ENCODE measurements around the gene ZBTB40. TPM values are rescaled to one million over a fixed set of nuclear protein-coding genes. Genes with fewer than 3 reads are reported as not detected.

ZBTB40 gene
- total and polyA plus RNA-seq, 9 of the 15 experiments (the other 6 are each of a cell fraction or from before 2014, with no cell fraction given) = 2.6 to 26.0 (median 18.8) TPM

DNA sequence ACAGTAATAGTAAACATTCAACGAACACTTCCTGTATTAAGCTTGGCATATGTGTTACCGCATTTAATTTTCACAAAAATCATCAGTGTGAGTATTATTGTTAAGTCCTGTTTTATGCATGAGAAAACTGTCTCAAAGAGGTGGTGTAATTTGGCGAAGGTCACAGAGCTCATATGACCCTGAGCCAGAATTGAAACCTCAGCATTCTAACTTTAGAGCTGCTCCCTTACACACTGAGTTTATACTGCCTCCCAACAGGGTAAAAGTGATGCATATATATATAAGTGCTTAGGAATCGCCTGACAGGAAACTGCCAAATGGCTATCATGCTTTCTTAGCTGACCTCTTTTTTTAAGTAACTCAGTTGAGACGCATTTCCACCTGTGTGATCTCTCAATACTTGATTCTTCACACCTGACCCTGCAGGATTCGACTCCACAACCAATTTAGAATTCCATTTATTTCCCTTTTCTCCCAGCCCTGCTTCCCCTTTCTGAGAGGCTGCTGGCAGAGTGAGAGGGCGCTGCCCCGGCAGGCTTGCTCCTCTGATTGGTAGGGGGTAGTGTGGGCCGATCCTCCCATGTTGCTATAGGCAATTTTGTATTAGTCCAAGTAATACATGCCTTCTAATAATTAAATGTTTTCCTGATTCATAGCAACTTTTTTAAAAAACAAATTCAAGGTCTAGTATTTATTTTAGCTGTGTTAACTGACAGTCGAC is 40.5 kb downstream of the ZBTB40 start:
- DNase-seq (ENCODE audit: extremely low read depth in 1 of 4, low spot score in 3 of 4) (no peak), ATAC-seq (no peak), FAIRE-seq (no peak)
- BruUV-seq (replicated peaks) = no TSS peak
- Histone ChIP-seq H3K27me3 (ENCODE audit: control insufficient read depth in 2 of 2, insufficient read depth in 2 of 2, low read length in 2 of 2) (no peaks in the 10 kb centered on the region), H3K9me3 (replicated peaks; ENCODE audit: control insufficient read depth, insufficient read depth, low read depth, low read length) (no peaks in the 10 kb centered on the region), H3K79me2 (ENCODE audit: control insufficient read depth, insufficient read depth, low read length) (peaks cover 15% of the 10 kb centered on the region), H4K20me1 (replicated peaks; ENCODE audit: control insufficient read depth, insufficient read depth, low read length) (peaks cover 22% of the 10 kb centered on the region), H3K9ac (ENCODE audit: insufficient read depth in 1 of 2, low read depth in 2 of 2, low read length in 2 of 2) (no peak overlapping the region), H2AFZ (ENCODE audit: low read depth, low read length) (no peak overlapping the region), H3K27ac (ENCODE audit: extremely low read depth, low read depth, low read length) (no peak overlapping the region), H3K9me1 (ENCODE audit: control insufficient read depth, insufficient read depth, low read length) (peaks cover 4% of the 10 kb centered on the region), H3K36me3 (ENCODE audit: control insufficient read depth, insufficient read depth, low read length) (peaks cover 49% of the 10 kb centered on the region), H3K4me3 (no peak overlapping the region), H3K4me1 (replicated peaks in 1 of 2; ENCODE audit: control insufficient read depth in 2 of 2, insufficient read depth in 2 of 2, low read length in 2 of 2) (peaks cover 0 to 20% of the 10 kb centered on the region in 2 experiments; a peak in 4 of 5 replicates), H3K4me2 (ENCODE audit: insufficient read depth, low read length) (no peak overlapping the region)
- intact Hi-C loops (cut with micrococcal nuclease) = no loop called here
- CTCF ChIA-PET (ENCODE audit: low intra/inter-chr PET ratio) = no interaction called here
- WGBS (ENCODE audit: insufficient coverage, low coverage, missing lambda C conversion rate) = 83% methylated on average over 10 of the region's 10 CpGs
- POLR2A ChIA-PET = interaction anchor here (0.7 to 1.3 kb wide), 4 partner anchors 8 to 61 kb away, joined by 3 to 7 read pairs (median 4); no protein-coding TSS in a partner anchor
- in situ Hi-C loops (cut with MboI) = no loop called here
- TF ChIP-seq RCOR1 (IDR thresholded peaks at IDR 0.05; ENCODE audit: borderline replicate concordance in 1 of 2, low read depth in 2 of 2, low read length in 2 of 2) (no peak), HDAC1 (IDR thresholded peaks at IDR 0.05) (no peak), SAFB (IDR thresholded peaks at IDR 0.05; ENCODE audit: borderline replicate concordance, low read depth, low read length) (no peak), NFATC3 (IDR thresholded peaks at IDR 0.05) (no peak), ATF6 (CRISPR knock-in tag; IDR thresholded peaks at IDR 0.05) (no peak), TGIF2 (CRISPR knock-in tag; IDR thresholded peaks at IDR 0.05) (no peak), CREB1 (IDR thresholded peaks at IDR 0.05) (no peak), CREB1 (CRISPR knock-in tag; IDR thresholded peaks at IDR 0.05) (no peak), TRIM28 (IDR thresholded peaks at IDR 0.05) (no peak), ADNP (tag; IDR thresholded peaks at IDR 0.05) (no peak), CBX2 (IDR thresholded peaks at IDR 0.05; ENCODE audit: insufficient read depth, low read length, poor library complexity, severe bottlenecking) (no peak), HDAC2 (IDR thresholded peaks at IDR 0.05) (no peak), ASH1L (IDR thresholded peaks at IDR 0.05; ENCODE audit: borderline replicate concordance, low read depth, partially characterized antibody) (no peak), KAT2B (IDR thresholded peaks at IDR 0.05; ENCODE audit: low read depth, low read length) (no peak)
- TF ChIP-seq, protein P1, sequence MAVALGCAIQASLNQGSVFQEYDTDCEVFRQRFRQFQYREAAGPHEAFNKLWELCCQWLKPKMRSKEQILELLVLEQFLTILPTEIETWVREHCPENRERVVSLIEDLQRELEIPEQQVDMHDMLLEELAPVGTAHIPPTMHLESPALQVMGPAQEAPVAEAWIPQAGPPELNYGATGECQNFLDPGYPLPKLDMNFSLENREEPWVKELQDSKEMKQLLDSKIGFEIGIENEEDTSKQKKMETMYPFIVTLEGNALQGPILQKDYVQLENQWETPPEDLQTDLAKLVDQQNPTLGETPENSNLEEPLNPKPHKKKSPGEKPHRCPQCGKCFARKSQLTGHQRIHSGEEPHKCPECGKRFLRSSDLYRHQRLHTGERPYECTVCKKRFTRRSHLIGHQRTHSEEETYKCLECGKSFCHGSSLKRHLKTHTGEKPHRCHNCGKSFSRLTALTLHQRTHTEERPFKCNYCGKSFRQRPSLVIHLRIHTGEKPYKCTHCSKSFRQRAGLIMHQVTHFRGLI (CRISPR knock-in tag; IDR thresholded peaks at IDR 0.05) = no peak

Data from K562 (cell line).